PC-3 (cell line): ENCODE measurements around the gene DNM3. TPM values are rescaled to one million over a fixed set of nuclear protein-coding genes. Genes with fewer than 3 reads are reported as not detected.

Experiments used
- ATAC-seq: fragments of 200-7000 bp; cut with Tn5 transposase; 2 replicates; pipeline ENCODE4 v1.9.1; 2020; ENCODE audit warnings: mild to moderate bottlenecking, moderate library complexity
- BruUV-seq: library from RNA; stranded (reverse); fragments of 400-500 nt; replicated peaks from 2 replicates; lab custom pipeline; 2021; lab: Mats Ljungman, UMichigan
- CTCF ChIA-PET: fragments of 300-600 bp; sonication (Branson Sonifier 250); formaldehyde crosslinking; loops from one replicate; lab custom pipeline; 2022; ENCODE audit warnings: antibody characterized with exemption; lab: Charles Lee
- POLR2A ChIA-PET: fragments of 300-600 bp; sonication (Branson Sonifier 250); formaldehyde crosslinking; loops from one replicate; lab custom pipeline; 2022; ENCODE audit warnings: antibody characterized with exemption; ENCODE audit not compliant: unreplicated experiment; lab: Charles Lee
- DNase-seq: peaks from one replicate; pipeline ENCODE4 v3.0.0-alpha.2; 2015
- H2AFZ ChIP-seq: fragments of 300-600 bp; sonication (generic); 2 replicates; pipeline ENCODE4 v1.6.0; 2016; ENCODE audit warnings: antibody characterized with exemption, low read length
- H3F3A ChIP-seq: fragments of 300-600 bp; sonication (generic); one replicate; pipeline ENCODE4 v1.6.0; 2017; ENCODE audit warnings: antibody characterized with exemption, low read length, control low read depth, mild to moderate bottlenecking; ENCODE audit not compliant: unreplicated experiment
- H3K27ac ChIP-seq: fragments of 300-600 bp; sonication (generic); 2 replicates; pipeline ENCODE4 v1.5.1; 2016; ENCODE audit warnings: mild to moderate bottlenecking, low read length
- H3K27me3 ChIP-seq: fragments of 300-600 bp; sonication (generic); 2 replicates; pipeline ENCODE4 v1.6.1; 2016; ENCODE audit warnings: low read length, mixed read lengths
- H3K36me3 ChIP-seq: fragments of 300-600 bp; sonication (generic); 2 replicates; pipeline ENCODE4 v1.6.1; 2016; ENCODE audit warnings: low read depth, mixed run types, low read length, mixed read lengths
- H3K4me1 ChIP-seq: fragments of 300-600 bp; sonication (generic); 2 replicates; pipeline ENCODE4 v1.5.1; 2016; ENCODE audit warnings: low read length; ENCODE audit not compliant: insufficient read depth
- H3K4me2 ChIP-seq: fragments of 300-600 bp; sonication (generic); 2 replicates; pipeline ENCODE4 v1.6.0; 2016; ENCODE audit warnings: low read length
- H3K4me3 ChIP-seq: fragments of 300-600 bp; sonication (generic); 2 replicates; pipeline ENCODE4 v1.5.1; 2016; ENCODE audit warnings: mild to moderate bottlenecking, low read length, mixed read lengths
- H3K79me2 ChIP-seq: fragments of 300-600 bp; sonication (generic); 2 replicates; pipeline ENCODE4 v1.6.1; 2017; ENCODE audit warnings: low read length, mixed read lengths
- H3K9ac ChIP-seq: fragments of 300-600 bp; sonication (generic); 2 replicates; pipeline ENCODE4 v1.6.0; 2016; ENCODE audit warnings: mild to moderate bottlenecking, low read length
- H3K9me2 ChIP-seq: fragments of 300-600 bp; sonication (generic); replicated peaks from 2 replicates; pipeline ENCODE4 v1.6.1; 2016; ENCODE audit warnings: mixed run types, low read length, mixed read lengths
- H3K9me3 ChIP-seq: fragments of 300-600 bp; sonication (generic); 2 replicates; pipeline ENCODE4 v1.6.1; 2016; ENCODE audit warnings: low read length, mixed read lengths
- H4K20me1 ChIP-seq: fragments of 300-600 bp; sonication (generic); 2 replicates; pipeline ENCODE4 v1.6.1; 2016; ENCODE audit warnings: low read length, mixed read lengths
- EZH2 ChIP-seq: fragments of 300-600 bp; sonication (generic); IDR thresholded peaks from one replicate; pipeline ENCODE4 v1.6.1; 2017; ENCODE audit warnings: antibody characterized with exemption, mild to moderate bottlenecking, low read length; ENCODE audit not compliant: unreplicated experiment
- EZH2phosphoT487 ChIP-seq: fragments of 300-600 bp; sonication (generic); IDR thresholded peaks from 2 replicates; pipeline ENCODE4 v1.6.1; 2018; ENCODE audit warnings: mild to moderate bottlenecking, antibody characterized with exemption, low read length, borderline replicate concordance
- intact Hi-C: fragments of 100-400 bp; cut with micrococcal nuclease; formaldehyde crosslinking; loops from 2 replicates; pipeline ENCODE4 v1.9.0; 2023
- total RNA-seq: library from RNA; depleted of rRNA; stranded (reverse); fragments of >200 nt; gene quantifications from 2 replicates; pipeline ENCODE4 v1.2.3, GENCODE V29; 2014
- TF ChIP-seq, protein P1 (sequence below): fragments of 300-600 bp; sonication (generic); conservative IDR thresholded peaks from 2 replicates; pipeline ENCODE4 v1.5.1; 2017; ENCODE audit warnings: antibody characterized with exemption, low read depth, mild to moderate bottlenecking, low read length

DNM3 gene
- total RNA-seq, 1 experiment from 2014 or later = 0.98 TPM

GRCh38 chr1:172168597-172168872, 327.2 kb downstream of the DNM3 start:
- no peak for DNase-seq
- no TSS peak for BruUV-seq
- H4K20me1 ChIP-seq = no peaks in the 10 kb centered on the region
- H2AFZ ChIP-seq = no peak overlapping the region
- no peak overlapping the region for H3K27ac ChIP-seq
- TF ChIP-seq EZH2phosphoT487 (no peak), EZH2 (no peak)
- TF ChIP-seq, protein P1, sequence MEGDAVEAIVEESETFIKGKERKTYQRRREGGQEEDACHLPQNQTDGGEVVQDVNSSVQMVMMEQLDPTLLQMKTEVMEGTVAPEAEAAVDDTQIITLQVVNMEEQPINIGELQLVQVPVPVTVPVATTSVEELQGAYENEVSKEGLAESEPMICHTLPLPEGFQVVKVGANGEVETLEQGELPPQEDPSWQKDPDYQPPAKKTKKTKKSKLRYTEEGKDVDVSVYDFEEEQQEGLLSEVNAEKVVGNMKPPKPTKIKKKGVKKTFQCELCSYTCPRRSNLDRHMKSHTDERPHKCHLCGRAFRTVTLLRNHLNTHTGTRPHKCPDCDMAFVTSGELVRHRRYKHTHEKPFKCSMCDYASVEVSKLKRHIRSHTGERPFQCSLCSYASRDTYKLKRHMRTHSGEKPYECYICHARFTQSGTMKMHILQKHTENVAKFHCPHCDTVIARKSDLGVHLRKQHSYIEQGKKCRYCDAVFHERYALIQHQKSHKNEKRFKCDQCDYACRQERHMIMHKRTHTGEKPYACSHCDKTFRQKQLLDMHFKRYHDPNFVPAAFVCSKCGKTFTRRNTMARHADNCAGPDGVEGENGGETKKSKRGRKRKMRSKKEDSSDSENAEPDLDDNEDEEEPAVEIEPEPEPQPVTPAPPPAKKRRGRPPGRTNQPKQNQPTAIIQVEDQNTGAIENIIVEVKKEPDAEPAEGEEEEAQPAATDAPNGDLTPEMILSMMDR = no peak
- no peaks in the 10 kb centered on the region for H3K9me2 ChIP-seq
- no peak overlapping the region for H3K4me3 ChIP-seq
- no peaks in the 10 kb centered on the region for H3K4me1 ChIP-seq
- POLR2A ChIA-PET = no interaction called here
- no peaks in the 10 kb centered on the region for H3K36me3 ChIP-seq
- H3K9ac ChIP-seq = no peak overlapping the region
- H3F3A ChIP-seq = no peaks in the 10 kb centered on the region
- CTCF ChIA-PET = no interaction called here
- ATAC-seq = no peak
- no peaks in the 10 kb centered on the region for H3K27me3 ChIP-seq
- no peaks in the 10 kb centered on the region for H3K9me3 ChIP-seq
- H3K79me2 ChIP-seq = no peaks in the 10 kb centered on the region
- intact Hi-C loops = no loop called here
- H3K4me2 ChIP-seq = no peak overlapping the region

DNA sequence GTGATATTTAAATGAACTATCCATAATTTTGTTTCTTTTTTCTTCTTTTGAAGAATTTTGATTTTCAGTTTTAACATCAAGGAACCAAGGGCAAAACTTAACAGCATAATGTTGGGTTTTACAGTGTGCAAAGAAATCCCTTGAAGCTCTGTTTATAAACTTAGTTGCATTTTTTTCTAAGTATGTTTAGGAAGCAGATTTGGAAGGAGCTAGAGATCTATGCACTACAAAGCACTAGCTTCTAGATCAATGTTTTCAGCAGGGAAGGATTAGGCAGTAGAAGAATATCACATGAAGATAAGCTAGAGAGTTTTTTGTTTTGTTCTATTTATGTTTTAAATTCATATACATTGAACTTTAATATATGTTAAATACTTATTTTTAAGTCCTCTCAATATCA, 328.5 kb downstream of the DNM3 start:
- Histone ChIP-seq H3K4me1 (no peaks in the 10 kb centered on the region), H4K20me1 (no peaks in the 10 kb centered on the region), H3K79me2 (no peaks in the 10 kb centered on the region), H2AFZ (no peak overlapping the region), H3K36me3 (no peaks in the 10 kb centered on the region), H3K9me2 (no peaks in the 10 kb centered on the region), H3K9ac (no peak overlapping the region), H3K27me3 (no peaks in the 10 kb centered on the region), H3K27ac (no peak overlapping the region), H3K4me3 (no peak overlapping the region), H3F3A (no peaks in the 10 kb centered on the region), H3K4me2 (no peak overlapping the region), H3K9me3 (no peaks in the 10 kb centered on the region)
- intact Hi-C loops = no loop called here
- TF ChIP-seq, protein P1 = no peak
- no peak for TF ChIP-seq EZH2
- no peak for TF ChIP-seq EZH2phosphoT487
- ATAC-seq = no peak
- ChIA-PET CTCF (no interaction called here), POLR2A (no interaction called here)
- no TSS peak for BruUV-seq
- no peak for DNase-seq

- Histone ChIP-seq H3K36me3 (no peaks in the 10 kb centered on the region), H3K9me2 (no peaks in the 10 kb centered on the region), H4K20me1 (no peaks in the 10 kb centered on the region), H3K4me1 (no peaks in the 10 kb centered on the region), H3F3A (no peaks in the 10 kb centered on the region), H3K4me3 (no peak overlapping the region), H2AFZ (no peak overlapping the region), H3K27me3 (no peaks in the 10 kb centered on the region), H3K9ac (no peak overlapping the region), H3K4me2 (no peak overlapping the region), H3K9me3 (no peaks in the 10 kb centered on the region), H3K79me2 (no peaks in the 10 kb centered on the region), H3K27ac (no peak overlapping the region)
- DNase-seq = no peak
- POLR2A ChIA-PET = no interaction called here
- no peak for ATAC-seq
- TF ChIP-seq, protein P1 = no peak
- no peak for TF ChIP-seq EZH2
- no peak for TF ChIP-seq EZH2phosphoT487
- CTCF ChIA-PET = no interaction called here
- intact Hi-C loops = no loop called here
- BruUV-seq = no TSS peak
These were observed 331.1 kb downstream of the DNM3 start for GRCh38 chr1:172172352-172172831.
